Uterus (tissue), 2 donors: ENCODE results near the gene TRMU.

Source experiments
- POLR2A ChIP-seq, 2 donors: fragments of 450-650 bp; IDR thresholded peaks; one replicate each; pipeline ENCODE4 v1.6.1; 2016; ENCODE audit warnings: antibody characterized with exemption in 2 of 2, mild to moderate bottlenecking in 1 of 2, moderate library complexity in 1 of 2
- TF ChIP-seq, protein P1 (sequence below), 4 experiments: fragments of 200-600 bp in 2 of 4; fragments of 450-650 bp in 2 of 4; sonication (generic) in 2 of 4; IDR thresholded peaks; one replicate each; pipeline ENCODE4 v1.5.1; 2016 to 2019; ENCODE audit warnings: antibody characterized with exemption in 4 of 4, mild to moderate bottlenecking in 2 of 4, moderate library complexity in 1 of 4

DNA sequence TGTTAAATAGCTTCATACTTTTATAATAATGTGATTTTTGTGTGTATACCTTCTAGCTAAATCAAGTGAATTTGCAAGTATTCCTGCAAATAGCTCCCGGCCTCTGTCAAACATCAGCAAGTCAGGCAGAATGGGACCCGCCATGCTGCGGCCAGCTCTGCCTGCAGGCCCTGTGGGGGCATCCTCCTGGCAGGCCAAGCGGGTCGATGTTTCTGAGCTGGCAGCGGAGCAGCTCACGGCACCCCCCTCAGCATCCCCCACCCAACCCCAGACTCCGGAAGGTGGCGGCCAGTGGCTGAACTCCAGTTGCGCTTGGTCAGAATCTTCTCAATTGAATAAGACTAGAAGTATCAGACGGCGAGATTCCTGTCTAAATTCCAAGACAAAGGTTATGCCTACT is 19.5 kb upstream of the TRMU start:
- no peak for TF ChIP-seq POLR2A (IDR thresholded peaks at IDR 0.05)
- TF ChIP-seq, protein P1, sequence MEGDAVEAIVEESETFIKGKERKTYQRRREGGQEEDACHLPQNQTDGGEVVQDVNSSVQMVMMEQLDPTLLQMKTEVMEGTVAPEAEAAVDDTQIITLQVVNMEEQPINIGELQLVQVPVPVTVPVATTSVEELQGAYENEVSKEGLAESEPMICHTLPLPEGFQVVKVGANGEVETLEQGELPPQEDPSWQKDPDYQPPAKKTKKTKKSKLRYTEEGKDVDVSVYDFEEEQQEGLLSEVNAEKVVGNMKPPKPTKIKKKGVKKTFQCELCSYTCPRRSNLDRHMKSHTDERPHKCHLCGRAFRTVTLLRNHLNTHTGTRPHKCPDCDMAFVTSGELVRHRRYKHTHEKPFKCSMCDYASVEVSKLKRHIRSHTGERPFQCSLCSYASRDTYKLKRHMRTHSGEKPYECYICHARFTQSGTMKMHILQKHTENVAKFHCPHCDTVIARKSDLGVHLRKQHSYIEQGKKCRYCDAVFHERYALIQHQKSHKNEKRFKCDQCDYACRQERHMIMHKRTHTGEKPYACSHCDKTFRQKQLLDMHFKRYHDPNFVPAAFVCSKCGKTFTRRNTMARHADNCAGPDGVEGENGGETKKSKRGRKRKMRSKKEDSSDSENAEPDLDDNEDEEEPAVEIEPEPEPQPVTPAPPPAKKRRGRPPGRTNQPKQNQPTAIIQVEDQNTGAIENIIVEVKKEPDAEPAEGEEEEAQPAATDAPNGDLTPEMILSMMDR (IDR thresholded peaks at IDR 0.05) = no peak
